HG03196 (cell line): ENCODE measurements around the gene SPRED1.
A peak's percentile ranks its signal among the peaks of the same experiment; 100 is the strongest.

Experiments
- ATAC-seq: cut with Tn5 transposase; IDR thresholded peaks from one replicate; pipeline ENCODE4 v1.9.1; 2021; ENCODE audit not compliant: unreplicated experiment

The SPRED1 gene

GRCh38 chr15:38349251-38349650 is 96.6 kb downstream of the SPRED1 start:
- no peak for ATAC-seq

- ATAC-seq, result no peak
These were observed 98.8 kb downstream of the SPRED1 start for GRCh38 chr15:38351466-38351865.

DNA sequence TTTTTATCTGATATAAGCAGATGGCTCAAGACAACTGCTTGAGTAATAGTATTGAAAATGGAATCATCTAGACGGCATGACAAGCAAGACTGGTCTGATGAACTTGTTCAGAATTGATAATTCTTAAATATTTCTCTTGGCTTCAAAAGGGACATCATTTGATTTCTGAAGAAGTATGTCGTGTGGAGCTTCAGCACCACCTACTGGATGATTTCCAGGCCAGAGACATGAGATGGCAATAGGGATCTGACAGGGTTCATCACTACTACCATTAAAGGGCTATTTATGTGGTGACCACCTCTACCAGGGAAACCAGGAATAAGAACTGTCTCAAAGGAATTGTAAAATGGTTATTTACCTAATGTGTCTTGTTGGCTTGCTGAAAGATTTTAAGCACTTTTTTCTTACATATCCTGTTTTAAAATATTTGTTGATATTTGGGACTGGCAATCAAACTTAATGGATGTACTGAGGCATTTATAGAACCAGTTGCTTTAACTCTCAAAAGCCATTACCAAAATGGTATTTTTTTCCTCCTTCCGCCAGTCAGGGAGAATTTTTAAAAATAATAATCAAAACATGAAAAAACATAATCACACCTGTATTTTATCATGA is 101.8 kb downstream of the SPRED1 start:
- no peak for ATAC-seq

- ATAC-seq, result no peak
These were observed 109.7 kb downstream of the SPRED1 start for GRCh38 chr15:38362355-38362754.

DNA sequence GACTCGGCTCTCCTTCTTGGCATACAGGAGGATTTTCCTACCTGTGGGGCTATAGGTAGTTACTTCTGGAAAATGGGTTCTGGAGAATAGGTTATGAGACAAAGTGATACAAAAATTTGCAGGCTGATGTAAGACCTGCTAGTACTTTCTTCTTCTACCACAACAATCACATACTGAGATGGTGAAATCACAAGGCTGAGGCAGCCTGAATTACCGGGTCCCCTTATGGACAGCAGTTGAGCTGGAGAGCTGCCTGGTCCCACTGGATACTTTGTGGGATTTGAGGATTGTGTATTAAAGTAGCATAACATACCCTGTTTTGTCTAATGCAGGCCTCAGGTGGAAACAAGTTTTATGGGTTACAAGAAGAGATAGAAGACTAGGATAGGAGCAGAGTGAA is 114.8 kb downstream of the SPRED1 start:
- no peak for ATAC-seq

DNA sequence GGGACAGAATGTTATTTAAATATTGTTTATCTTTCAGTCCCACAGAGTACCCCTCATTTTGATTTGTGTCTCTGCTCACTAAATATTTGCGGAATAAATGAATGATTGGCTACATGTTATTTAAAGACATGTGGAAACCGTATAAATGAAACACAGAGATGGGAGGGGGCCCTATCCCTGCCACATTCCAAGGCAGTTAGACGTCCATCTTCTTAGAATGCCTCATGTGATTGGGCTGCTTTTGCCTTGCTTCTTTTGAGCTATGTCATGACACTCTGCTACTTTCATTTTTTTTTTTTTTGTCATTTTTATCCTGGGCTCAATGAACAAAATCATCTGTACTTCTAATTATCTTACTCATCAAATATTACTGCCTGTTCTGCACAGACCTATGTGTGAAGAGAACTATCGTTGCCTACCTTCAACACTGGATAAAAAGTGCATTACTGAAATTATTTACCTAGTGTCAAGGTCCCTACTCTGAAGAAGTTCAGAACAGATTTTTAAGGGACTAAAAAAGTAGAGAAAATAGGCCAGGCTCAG is 117.4 kb downstream of the SPRED1 start:
- ATAC-seq, result no peak

DNA sequence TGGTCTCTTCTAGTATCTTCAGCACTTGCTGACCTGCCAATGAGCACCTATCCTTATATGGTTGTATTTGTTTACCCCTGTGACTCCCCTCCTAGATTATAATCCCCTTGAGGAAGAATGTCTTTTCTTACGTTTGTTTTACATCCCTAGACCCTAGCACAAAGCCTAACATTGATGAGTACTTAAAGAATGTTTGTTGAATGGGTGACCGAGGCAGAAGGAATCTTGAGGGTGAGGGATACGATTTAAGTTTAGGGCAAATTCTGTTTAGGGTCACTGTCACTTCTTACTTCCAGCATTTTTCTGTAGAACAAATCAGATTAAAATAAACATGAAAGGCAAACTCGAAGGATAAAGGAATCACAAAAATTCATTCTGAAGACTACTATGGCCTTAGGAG is 120.4 kb downstream of the SPRED1 start:
- no peak for ATAC-seq

DNA sequence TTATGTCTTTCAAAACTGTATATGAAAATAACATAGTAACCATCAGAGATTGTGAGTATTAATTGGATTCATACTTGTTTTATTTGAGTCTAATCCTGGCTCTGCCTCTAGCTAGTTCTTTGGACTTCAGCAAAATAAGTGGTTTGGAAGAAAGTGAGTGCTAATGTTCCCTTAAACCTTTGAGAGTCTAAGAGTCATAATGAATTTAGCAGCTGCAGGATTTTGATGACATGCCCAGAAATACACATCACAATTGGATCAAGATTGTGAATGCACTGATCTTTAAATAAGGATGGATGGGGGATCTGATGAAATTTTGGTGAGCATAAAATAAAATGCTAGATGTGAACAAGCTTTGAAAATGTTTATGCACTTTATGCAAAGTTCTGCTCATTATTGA is 121.4 kb downstream of the SPRED1 start:
- ATAC-seq, result no peak

GRCh38 chr15:38374556-38374955 is 121.9 kb downstream of the SPRED1 start:
- ATAC-seq, result no peak

DNA sequence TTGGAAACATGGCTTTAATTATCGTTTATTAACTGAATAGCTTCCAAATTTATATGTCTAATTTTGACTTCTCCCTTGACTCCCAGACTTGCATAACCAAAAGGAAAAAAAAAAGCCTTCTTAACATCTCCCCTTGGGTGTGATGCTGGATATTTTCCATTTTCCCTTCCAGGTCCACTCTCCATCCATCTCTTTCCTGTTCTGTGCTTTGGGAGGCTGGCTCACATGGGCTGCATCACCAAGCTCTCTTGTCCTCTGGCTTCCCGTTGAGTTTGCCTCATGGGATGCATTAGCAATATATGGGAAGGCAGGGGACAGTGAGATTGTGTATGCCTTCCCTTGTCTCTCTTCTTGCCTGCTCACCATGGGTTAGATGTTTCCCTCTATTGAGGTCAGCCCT is 123.4 kb downstream of the SPRED1 start:
- no peak for ATAC-seq

GRCh38 chr15:38377636-38378035 is 125.0 kb downstream of the SPRED1 start:
- no peak for ATAC-seq

DNA sequence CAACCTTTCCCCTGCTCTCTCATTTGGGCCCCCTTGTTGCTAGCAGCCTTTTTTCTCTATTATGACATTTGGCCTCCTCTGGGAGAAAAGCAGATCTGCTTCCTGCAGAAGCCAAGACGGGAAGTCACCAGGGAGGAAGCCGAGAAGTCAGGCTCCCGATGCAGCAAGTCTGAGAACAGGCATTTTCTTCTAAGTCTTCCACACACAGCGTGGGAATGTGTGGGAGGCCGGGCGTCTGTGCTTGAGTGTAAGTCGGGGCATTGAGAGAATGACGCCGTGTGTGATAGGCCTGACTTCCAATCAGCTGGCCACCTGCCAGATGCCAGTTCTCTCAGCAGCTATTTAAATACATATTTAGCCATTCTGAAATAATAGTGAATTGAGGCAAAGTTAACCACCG is 125.5 kb downstream of the SPRED1 start:
- ATAC-seq, result no peak

- peak; percentile 83 for ATAC-seq
These were observed 137.4 kb downstream of the SPRED1 start for GRCh38 chr15:38389924-38390542.

DNA sequence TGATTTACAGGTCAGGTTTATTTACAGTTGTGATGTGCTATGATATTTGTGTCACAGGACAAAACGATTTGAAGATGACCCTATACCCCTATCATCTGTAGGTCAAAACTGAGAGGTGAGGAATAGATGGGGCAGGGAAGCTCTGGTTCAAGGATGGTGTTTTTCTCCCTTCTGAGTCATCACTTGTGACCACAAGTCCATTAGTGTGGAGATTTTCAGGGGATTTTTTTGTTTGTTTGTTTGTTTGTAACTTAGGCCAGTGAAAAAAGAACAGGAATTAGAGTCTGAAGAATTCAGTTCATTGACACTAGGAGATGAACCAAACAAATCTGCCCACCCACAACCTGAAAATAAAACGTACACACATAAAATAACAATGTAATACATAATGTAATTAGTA is 138.6 kb downstream of the SPRED1 start:
- no peak for ATAC-seq

DNA sequence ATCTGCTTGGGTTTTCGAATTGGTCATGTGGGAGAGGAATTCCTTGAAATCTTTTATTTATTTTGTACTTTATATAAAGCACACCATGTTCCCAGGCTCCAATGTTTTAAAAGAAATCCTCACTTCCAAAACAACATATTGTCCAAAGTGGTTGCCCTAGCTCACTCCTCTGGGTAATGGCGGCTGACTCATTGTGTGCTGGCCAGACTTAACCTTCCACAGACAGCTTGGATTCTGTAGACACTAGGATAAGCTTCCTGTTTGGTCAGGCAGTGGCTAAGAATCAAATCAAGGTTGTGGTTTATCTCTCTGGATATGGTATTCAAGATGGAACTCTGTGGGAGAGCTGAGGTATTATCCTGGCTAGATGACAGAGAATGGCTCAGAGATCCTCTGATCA is 145.5 kb downstream of the SPRED1 start:
- ATAC-seq, result no peak

GRCh38 chr15:38401106-38401505 is 148.5 kb downstream of the SPRED1 start:
- no peak for ATAC-seq

GRCh38 chr15:38401701-38402100 is 149.1 kb downstream of the SPRED1 start:
- ATAC-seq, result no peak

DNA sequence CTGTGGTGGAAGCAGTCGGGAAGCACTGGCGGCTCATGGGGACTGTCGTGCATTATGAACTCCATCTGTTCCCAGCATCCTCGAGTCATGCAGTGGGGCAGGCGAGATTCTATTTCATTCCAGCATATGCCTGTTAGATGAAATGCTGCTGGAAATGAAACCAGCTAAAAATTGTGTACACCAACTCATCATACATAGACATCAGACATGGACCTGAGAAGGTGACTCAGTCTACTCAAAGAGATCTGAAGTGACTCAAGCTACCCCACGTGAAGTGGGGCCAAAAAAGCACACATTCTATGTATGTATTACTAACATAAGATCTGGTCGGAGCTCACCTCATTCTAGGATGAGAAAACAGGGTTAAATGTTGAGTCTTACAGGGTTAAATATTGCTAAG is 153.8 kb downstream of the SPRED1 start:
- ATAC-seq, result no peak
